ENCODE results near the gene SCRN2. TPM values are rescaled to one million over a fixed set of nuclear protein-coding genes. Genes with fewer than 3 reads are reported as not detected.
A peak's percentile ranks its signal among the peaks of the same experiment; 100 is the strongest.

The SCRN2 gene
- total RNA-seq, 1 donor from 2014 or later, result 29.8 TPM

DNA sequence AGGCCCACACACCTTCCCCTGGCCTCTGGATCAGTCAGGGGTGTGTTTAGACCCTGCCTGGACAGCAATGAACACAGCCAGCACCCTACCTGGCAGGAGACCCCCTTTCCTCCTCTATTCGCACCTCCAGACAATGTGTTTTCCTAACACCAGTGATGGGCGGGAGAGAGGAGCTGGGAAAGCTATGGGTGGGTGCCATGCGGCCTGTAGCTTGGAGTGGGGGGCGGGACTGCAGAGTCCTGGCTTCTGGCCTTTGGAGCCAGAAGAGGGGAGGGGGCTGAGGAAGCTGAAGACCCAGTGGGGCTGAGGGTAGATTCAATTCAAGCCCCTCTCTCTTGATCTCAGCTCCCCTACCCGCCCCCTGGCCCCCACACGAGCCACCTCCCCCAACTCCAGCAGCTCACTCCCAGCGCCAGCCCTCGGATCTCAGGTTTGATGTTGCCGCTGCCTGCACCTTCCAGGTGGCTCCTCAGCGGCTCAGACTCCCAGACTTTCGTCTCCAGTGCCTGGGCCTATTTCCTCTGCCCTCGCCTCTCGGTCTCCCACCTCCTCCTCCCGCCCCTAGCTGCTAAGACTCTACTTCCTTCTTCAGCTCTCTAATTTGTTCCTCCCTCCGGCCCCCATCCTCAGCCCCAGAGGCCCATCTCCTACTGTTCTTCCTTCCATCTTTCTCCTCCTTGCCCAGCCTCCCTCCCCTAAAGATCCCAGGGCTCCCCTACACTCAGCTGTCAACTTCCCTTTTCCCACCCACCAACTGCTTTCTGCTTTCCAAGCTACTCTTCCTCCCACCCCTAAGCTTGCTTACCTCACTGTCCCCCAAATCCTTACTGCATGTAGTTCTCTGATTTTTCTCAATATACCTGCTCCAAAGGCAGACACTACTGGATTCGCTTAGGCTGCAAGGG is 16.7 kb upstream of the SCRN2 start:
- no peaks in the 10 kb centered on the region for H3K9me3 Mint-ChIP-seq
- TF ChIP-seq, protein P1, sequence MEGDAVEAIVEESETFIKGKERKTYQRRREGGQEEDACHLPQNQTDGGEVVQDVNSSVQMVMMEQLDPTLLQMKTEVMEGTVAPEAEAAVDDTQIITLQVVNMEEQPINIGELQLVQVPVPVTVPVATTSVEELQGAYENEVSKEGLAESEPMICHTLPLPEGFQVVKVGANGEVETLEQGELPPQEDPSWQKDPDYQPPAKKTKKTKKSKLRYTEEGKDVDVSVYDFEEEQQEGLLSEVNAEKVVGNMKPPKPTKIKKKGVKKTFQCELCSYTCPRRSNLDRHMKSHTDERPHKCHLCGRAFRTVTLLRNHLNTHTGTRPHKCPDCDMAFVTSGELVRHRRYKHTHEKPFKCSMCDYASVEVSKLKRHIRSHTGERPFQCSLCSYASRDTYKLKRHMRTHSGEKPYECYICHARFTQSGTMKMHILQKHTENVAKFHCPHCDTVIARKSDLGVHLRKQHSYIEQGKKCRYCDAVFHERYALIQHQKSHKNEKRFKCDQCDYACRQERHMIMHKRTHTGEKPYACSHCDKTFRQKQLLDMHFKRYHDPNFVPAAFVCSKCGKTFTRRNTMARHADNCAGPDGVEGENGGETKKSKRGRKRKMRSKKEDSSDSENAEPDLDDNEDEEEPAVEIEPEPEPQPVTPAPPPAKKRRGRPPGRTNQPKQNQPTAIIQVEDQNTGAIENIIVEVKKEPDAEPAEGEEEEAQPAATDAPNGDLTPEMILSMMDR (IDR thresholded peaks at IDR 0.05), result no peak
- no peak for TF ChIP-seq EZH2phosphoT487 (IDR thresholded peaks at IDR 0.05)
- no peak for TF ChIP-seq EZH2 (IDR thresholded peaks at IDR 0.05)
- no peaks in the 10 kb centered on the region for H3K4me1 Mint-ChIP-seq
- Histone ChIP-seq H3K4me2 (no peak overlapping the region), H3K4me1 (peaks cover 5% of the 10 kb centered on the region), H3F3A (ENCODE audit: low read depth) (no peaks in the 10 kb centered on the region), H3K27ac (no peak overlapping the region), H3K79me2 (ENCODE audit: low read depth) (no peaks in the 10 kb centered on the region), H3K36me3 (no peaks in the 10 kb centered on the region), H4K20me1 (ENCODE audit: low read depth) (peaks cover 7% of the 10 kb centered on the region), H3K4me3 (no peak overlapping the region), H3K27me3 (peaks cover 62% of the 10 kb centered on the region), H3K9me3 (ENCODE audit: low read depth) (no peaks in the 10 kb centered on the region), H3K9ac (no peak overlapping the region), H2AFZ (replicated peaks) (peak overlapping the region; percentile 3)
- H3K4me3 Mint-ChIP-seq, result no peak overlapping the region
- peaks cover 47% of the 10 kb centered on the region for H3K27me3 Mint-ChIP-seq (ENCODE audit: insufficient read depth, low read depth)
- H3K36me3 Mint-ChIP-seq, result no peaks in the 10 kb centered on the region
- no peak overlapping the region for H3K27ac Mint-ChIP-seq
- DNase-seq (ENCODE audit: low spot score), result no peak

DNA sequence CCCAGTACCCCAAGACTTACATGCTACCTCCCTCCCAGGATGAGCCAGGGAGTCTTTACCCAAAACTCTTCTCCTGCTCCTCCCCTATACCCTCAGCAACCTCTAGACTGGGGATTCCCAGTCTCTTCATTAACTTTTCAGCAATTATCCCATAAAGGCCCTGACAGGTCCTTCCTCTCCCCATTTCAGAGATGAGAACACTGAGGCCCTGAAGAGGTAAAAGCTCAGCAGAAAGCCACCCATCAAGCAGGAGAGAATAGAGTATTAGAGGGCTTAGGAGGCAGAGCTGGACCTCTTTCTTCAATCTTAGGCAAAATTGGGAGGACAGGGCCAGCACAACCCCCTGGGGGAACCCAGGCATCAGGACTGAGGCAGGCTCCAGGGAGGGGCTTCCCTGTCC is 15.8 kb upstream of the SCRN2 start:
- Histone ChIP-seq H2AFZ (replicated peaks) (no peak overlapping the region), H3K79me2 (ENCODE audit: low read depth) (no peaks in the 10 kb centered on the region), H3K27me3 (peaks cover 72% of the 10 kb centered on the region), H3K9me3 (ENCODE audit: low read depth) (no peaks in the 10 kb centered on the region), H3K27ac (no peak overlapping the region), H3K4me2 (no peak overlapping the region), H4K20me1 (ENCODE audit: low read depth) (peaks cover 15% of the 10 kb centered on the region), H3F3A (ENCODE audit: low read depth) (peaks cover 2% of the 10 kb centered on the region), H3K4me1 (peaks cover 13% of the 10 kb centered on the region), H3K36me3 (no peaks in the 10 kb centered on the region), H3K4me3 (no peak overlapping the region), H3K9ac (no peak overlapping the region)
- Mint-ChIP-seq H3K36me3 (no peaks in the 10 kb centered on the region), H3K9me3 (no peaks in the 10 kb centered on the region), H3K4me3 (no peak overlapping the region), H3K27me3 (ENCODE audit: insufficient read depth, low read depth) (peaks cover 56% of the 10 kb centered on the region), H3K4me1 (peaks cover 8% of the 10 kb centered on the region), H3K27ac (no peak overlapping the region)
- DNase-seq (ENCODE audit: low spot score), result no peak
- no peak for TF ChIP-seq EZH2 (IDR thresholded peaks at IDR 0.05)
- TF ChIP-seq, protein P1 (IDR thresholded peaks at IDR 0.05), result no peak
- TF ChIP-seq EZH2phosphoT487 (IDR thresholded peaks at IDR 0.05), result no peak

DNA sequence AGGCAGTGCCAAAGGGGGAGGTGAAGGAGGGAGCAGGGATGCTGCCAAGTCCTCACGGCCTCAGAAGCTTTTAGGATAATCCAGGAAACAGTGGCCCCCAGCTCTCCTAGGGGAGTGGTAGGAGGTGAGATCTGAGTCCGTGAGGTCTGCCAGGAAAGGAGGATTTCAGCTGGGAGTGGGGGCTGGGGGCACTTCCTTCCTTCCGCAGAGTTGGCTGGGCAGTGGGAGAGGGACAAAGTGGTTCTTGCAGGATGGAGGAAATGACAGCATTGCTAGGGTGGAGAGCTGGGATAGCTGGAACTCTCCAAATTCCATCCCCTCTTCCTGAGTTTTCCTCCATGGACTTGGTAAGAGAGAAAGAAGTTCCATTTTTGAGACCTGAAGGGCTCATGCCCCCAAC is 14.7 kb upstream of the SCRN2 start:
- Mint-ChIP-seq H3K9me3 (no peaks in the 10 kb centered on the region), H3K36me3 (no peaks in the 10 kb centered on the region), H3K4me1 (peaks cover 8% of the 10 kb centered on the region), H3K27ac (no peak overlapping the region), H3K4me3 (no peak overlapping the region), H3K27me3 (ENCODE audit: insufficient read depth, low read depth) (peaks cover 59% of the 10 kb centered on the region)
- H4K20me1 ChIP-seq (ENCODE audit: low read depth), result peaks cover 16% of the 10 kb centered on the region
- TF ChIP-seq, protein P1 (IDR thresholded peaks at IDR 0.05), result no peak
- TF ChIP-seq EZH2phosphoT487 (IDR thresholded peaks at IDR 0.05) (no peak), EZH2 (IDR thresholded peaks at IDR 0.05) (no peak)
- peaks cover 19% of the 10 kb centered on the region for H3K4me1 ChIP-seq
- no peak for DNase-seq (ENCODE audit: low spot score)
- no peak overlapping the region for H2AFZ ChIP-seq (replicated peaks)
- H3K79me2 ChIP-seq (ENCODE audit: low read depth), result no peaks in the 10 kb centered on the region
- H3K4me2 ChIP-seq, result no peak overlapping the region
- H3K4me3 ChIP-seq, result no peak overlapping the region
- peaks cover 10% of the 10 kb centered on the region for H3F3A ChIP-seq (ENCODE audit: low read depth)
- H3K36me3 ChIP-seq, result no peaks in the 10 kb centered on the region
- H3K27me3 ChIP-seq, result peaks cover 83% of the 10 kb centered on the region
- no peak overlapping the region for H3K9ac ChIP-seq
- no peak overlapping the region for H3K27ac ChIP-seq
- H3K9me3 ChIP-seq (ENCODE audit: low read depth), result no peaks in the 10 kb centered on the region
